ENCODE measurements around the gene SYDE2. TPM values are rescaled to one million over a fixed set of nuclear protein-coding genes. Genes with fewer than 3 reads are reported as not detected.

SYDE2 gene
- total and polyA plus RNA-seq, 2 experiments from 2014 or later, result 5.8 to 20.1 TPM

DNA sequence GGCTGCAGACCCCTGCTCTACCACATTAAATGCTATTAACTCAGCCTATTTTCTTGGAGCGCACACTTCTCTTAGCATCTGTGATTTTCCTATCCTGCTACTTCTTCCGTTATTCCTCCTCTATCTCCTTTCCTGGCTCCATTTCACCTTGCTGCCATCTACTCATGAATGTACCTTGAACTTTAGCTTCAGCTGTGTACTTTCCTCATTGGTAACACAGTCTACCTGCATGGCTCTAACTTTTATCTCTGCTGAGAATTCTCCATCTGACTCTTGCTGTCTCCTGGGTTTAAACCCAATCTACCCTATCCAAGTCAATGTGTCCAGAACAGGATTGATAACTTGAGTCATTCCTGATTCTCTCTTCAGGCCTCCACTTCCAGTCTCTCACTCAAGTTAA is 84.9 kb downstream of the SYDE2 start:
- ATAC-seq, result no peak
- H3K27ac Mint-ChIP-seq, result no peak overlapping the region
- H3K4me3 Mint-ChIP-seq, result no peak overlapping the region
- H3K79me2 ChIP-seq (replicated peaks; ENCODE audit: insufficient read depth), result no peaks in the 10 kb centered on the region
- DNase-seq (ENCODE audit: low spot score), result no peak
- no peaks in the 10 kb centered on the region for H3K27me3 ChIP-seq (ENCODE audit: insufficient read depth)
- no peaks in the 10 kb centered on the region for H3K9me3 Mint-ChIP-seq
- H3F3A ChIP-seq (replicated peaks; ENCODE audit: low read depth), result no peaks in the 10 kb centered on the region
- peak overlapping the region; percentile 67; the same call in 1 of the 2 replicates for H2AFZ ChIP-seq
- peaks cover 2% of the 10 kb centered on the region; the same call in 1 of the 3 replicates for H3K4me1 Mint-ChIP-seq
- no peaks in the 10 kb centered on the region for H3K9me2 ChIP-seq (ENCODE audit: insufficient read depth)
- no peak overlapping the region for H3K4me2 ChIP-seq
- no peaks in the 10 kb centered on the region for H3K36me3 ChIP-seq (ENCODE audit: insufficient read depth)
- no peaks in the 10 kb centered on the region for H3K36me3 Mint-ChIP-seq (ENCODE audit: low read depth)
- H3K4me1 ChIP-seq (ENCODE audit: insufficient read depth), result no peaks in the 10 kb centered on the region
- H3K4me3 ChIP-seq, result no peak overlapping the region
- no peaks in the 10 kb centered on the region for H3K27me3 Mint-ChIP-seq (ENCODE audit: insufficient read depth, low read depth, poor library complexity)
- no peak overlapping the region for H3K27ac ChIP-seq (ENCODE audit: low read depth)
- no peaks in the 10 kb centered on the region for H4K20me1 ChIP-seq (replicated peaks; ENCODE audit: insufficient read depth)
- TF ChIP-seq ZNF331 (CRISPR knock-in tag; IDR thresholded peaks at IDR 0.05; ENCODE audit: low read depth) (no peak), POLR2AphosphoS5 (IDR thresholded peaks at IDR 0.05; ENCODE audit: low read depth) (no peak), EZH2 (IDR thresholded peaks at IDR 0.05; ENCODE audit: low read depth, unreplicated experiment) (no peak), CREB1 (CRISPR knock-in tag; IDR thresholded peaks at IDR 0.05; ENCODE audit: low read depth) (no peak), EZH2phosphoT487 (IDR thresholded peaks at IDR 0.05; ENCODE audit: unreplicated experiment) (no peak)
- TF ChIP-seq, protein P1, sequence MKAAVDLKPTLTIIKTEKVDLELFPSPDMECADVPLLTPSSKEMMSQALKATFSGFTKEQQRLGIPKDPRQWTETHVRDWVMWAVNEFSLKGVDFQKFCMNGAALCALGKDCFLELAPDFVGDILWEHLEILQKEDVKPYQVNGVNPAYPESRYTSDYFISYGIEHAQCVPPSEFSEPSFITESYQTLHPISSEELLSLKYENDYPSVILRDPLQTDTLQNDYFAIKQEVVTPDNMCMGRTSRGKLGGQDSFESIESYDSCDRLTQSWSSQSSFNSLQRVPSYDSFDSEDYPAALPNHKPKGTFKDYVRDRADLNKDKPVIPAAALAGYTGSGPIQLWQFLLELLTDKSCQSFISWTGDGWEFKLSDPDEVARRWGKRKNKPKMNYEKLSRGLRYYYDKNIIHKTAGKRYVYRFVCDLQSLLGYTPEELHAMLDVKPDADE (IDR thresholded peaks at IDR 0.05), result no peak
- TF ChIP-seq, protein P2, sequence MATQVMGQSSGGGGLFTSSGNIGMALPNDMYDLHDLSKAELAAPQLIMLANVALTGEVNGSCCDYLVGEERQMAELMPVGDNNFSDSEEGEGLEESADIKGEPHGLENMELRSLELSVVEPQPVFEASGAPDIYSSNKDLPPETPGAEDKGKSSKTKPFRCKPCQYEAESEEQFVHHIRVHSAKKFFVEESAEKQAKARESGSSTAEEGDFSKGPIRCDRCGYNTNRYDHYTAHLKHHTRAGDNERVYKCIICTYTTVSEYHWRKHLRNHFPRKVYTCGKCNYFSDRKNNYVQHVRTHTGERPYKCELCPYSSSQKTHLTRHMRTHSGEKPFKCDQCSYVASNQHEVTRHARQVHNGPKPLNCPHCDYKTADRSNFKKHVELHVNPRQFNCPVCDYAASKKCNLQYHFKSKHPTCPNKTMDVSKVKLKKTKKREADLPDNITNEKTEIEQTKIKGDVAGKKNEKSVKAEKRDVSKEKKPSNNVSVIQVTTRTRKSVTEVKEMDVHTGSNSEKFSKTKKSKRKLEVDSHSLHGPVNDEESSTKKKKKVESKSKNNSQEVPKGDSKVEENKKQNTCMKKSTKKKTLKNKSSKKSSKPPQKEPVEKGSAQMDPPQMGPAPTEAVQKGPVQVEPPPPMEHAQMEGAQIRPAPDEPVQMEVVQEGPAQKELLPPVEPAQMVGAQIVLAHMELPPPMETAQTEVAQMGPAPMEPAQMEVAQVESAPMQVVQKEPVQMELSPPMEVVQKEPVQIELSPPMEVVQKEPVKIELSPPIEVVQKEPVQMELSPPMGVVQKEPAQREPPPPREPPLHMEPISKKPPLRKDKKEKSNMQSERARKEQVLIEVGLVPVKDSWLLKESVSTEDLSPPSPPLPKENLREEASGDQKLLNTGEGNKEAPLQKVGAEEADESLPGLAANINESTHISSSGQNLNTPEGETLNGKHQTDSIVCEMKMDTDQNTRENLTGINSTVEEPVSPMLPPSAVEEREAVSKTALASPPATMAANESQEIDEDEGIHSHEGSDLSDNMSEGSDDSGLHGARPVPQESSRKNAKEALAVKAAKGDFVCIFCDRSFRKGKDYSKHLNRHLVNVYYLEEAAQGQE (IDR thresholded peaks at IDR 0.05; ENCODE audit: unreplicated experiment), result no peak
- TF ChIP-seq, protein P3, sequence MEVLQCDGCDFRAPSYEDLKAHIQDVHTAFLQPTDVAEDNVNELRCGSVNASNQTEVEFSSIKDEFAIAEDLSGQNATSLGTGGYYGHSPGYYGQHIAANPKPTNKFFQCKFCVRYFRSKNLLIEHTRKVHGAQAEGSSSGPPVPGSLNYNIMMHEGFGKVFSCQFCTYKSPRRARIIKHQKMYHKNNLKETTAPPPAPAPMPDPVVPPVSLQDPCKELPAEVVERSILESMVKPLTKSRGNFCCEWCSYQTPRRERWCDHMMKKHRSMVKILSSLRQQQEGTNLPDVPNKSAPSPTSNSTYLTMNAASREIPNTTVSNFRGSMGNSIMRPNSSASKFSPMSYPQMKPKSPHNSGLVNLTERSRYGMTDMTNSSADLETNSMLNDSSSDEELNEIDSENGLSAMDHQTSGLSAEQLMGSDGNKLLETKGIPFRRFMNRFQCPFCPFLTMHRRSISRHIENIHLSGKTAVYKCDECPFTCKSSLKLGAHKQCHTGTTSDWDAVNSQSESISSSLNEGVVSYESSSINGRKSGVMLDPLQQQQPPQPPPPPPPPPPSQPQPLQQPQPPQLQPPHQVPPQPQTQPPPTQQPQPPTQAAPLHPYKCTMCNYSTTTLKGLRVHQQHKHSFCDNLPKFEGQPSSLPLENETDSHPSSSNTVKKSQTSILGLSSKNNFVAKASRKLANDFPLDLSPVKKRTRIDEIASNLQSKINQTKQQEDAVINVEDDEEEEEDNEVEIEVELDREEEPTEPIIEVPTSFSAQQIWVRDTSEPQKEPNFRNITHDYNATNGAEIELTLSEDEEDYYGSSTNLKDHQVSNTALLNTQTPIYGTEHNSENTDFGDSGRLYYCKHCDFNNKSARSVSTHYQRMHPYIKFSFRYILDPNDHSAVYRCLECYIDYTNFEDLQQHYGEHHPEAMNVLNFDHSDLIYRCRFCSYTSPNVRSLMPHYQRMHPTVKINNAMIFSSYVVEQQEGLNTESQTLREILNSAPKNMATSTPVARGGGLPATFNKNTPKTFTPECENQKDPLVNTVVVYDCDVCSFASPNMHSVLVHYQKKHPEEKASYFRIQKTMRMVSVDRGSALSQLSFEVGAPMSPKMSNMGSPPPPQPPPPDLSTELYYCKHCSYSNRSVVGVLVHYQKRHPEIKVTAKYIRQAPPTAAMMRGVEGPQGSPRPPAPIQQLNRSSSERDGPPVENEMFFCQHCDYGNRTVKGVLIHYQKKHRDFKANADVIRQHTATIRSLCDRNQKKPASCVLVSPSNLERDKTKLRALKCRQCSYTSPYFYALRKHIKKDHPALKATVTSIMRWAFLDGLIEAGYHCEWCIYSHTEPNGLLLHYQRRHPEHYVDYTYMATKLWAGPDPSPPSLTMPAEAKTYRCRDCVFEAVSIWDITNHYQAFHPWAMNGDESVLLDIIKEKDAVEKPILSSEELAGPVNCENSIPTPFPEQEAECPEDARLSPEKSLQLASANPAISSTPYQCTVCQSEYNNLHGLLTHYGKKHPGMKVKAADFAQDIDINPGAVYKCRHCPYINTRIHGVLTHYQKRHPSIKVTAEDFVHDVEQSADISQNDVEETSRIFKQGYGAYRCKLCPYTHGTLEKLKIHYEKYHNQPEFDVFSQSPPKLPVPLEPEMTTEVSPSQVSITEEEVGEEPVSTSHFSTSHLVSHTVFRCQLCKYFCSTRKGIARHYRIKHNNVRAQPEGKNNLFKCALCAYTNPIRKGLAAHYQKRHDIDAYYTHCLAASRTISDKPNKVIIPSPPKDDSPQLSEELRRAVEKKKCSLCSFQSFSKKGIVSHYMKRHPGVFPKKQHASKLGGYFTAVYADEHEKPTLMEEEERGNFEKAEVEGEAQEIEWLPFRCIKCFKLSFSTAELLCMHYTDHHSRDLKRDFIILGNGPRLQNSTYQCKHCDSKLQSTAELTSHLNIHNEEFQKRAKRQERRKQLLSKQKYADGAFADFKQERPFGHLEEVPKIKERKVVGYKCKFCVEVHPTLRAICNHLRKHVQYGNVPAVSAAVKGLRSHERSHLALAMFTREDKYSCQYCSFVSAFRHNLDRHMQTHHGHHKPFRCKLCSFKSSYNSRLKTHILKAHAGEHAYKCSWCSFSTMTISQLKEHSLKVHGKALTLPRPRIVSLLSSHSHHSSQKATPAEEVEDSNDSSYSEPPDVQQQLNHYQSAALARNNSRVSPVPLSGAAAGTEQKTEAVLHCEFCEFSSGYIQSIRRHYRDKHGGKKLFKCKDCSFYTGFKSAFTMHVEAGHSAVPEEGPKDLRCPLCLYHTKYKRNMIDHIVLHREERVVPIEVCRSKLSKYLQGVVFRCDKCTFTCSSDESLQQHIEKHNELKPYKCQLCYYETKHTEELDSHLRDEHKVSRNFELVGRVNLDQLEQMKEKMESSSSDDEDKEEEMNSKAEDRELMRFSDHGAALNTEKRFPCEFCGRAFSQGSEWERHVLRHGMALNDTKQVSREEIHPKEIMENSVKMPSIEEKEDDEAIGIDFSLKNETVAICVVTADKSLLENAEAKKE (CRISPR knock-in tag; IDR thresholded peaks at IDR 0.05), result no peak

All from GM23338 (cell line).